K562 (cell line): ENCODE results near the gene EIF5. TPM values are rescaled to one million over a fixed set of nuclear protein-coding genes. Genes with fewer than 3 reads are reported as not detected.
A peak's percentile ranks its signal among the peaks of the same experiment; 100 is the strongest.

Experiments
- ATF1 ChIP-seq, 2 experiments: fragments of 450-650 bp in 1 of 2; IDR thresholded peaks; 2 replicates each; pipeline ENCODE4 v1.6.1; 2016; ENCODE audit warnings: missing compliant biosample characterization in 1 of 2, missing genetic modification characterization in 1 of 2
- CEBPB ChIP-seq: fragments of 450-650 bp; IDR thresholded peaks from 2 replicates; pipeline ENCODE4 v1.6.1; 2016; ENCODE audit warnings: missing genetic modification characterization, missing compliant biosample characterization
- CTBP1 ChIP-seq: fragments of 450-650 bp; IDR thresholded peaks from 2 replicates; pipeline ENCODE4 v1.6.1; 2016; ENCODE audit warnings: borderline replicate concordance
- E2F6 ChIP-seq, 2 experiments: IDR thresholded peaks; 2 replicates each; pipeline ENCODE4 v1.6.1; 2011; ENCODE audit warnings: borderline replicate concordance in 1 of 2, control low read depth in 1 of 2, low read depth in 1 of 2, low read length in 1 of 2, mild to moderate bottlenecking in 1 of 2, mixed read lengths in 1 of 2, moderate library complexity in 1 of 2; ENCODE audit not compliant: insufficient read depth in 1 of 2, insufficient read length in 1 of 2, poor library complexity in 1 of 2, severe bottlenecking in 1 of 2; ENCODE audit errors: extremely low read depth in 1 of 2
- EGR1 ChIP-seq: fragments of 450-650 bp; conservative IDR thresholded peaks from 2 replicates; pipeline ENCODE4 v1.6.1; 2017; ENCODE audit warnings: mild to moderate bottlenecking
- ELF1 ChIP-seq: fragments of 200-800 bp; sonication (Bioruptor generic); IDR thresholded peaks from 2 replicates; pipeline ENCODE4 v1.6.1; 2016; ENCODE audit warnings: missing genetic modification characterization, missing compliant biosample characterization
- ID3 ChIP-seq, 2 experiments: fragments of 250-450 bp in 1 of 2; fragments of 450-650 bp in 1 of 2; sonication (Bioruptor Pico) in 1 of 2; IDR thresholded peaks; 2 replicates each; pipeline versions ENCODE4 v1.6.1 to v1.8.0; 2016 to 2021; ENCODE audit warnings: mild to moderate bottlenecking in 2 of 2, moderate library complexity in 2 of 2, missing compliant biosample characterization in 1 of 2, missing genetic modification characterization in 1 of 2
- KDM1A ChIP-seq, 2 experiments: fragments of 450-650 bp; IDR thresholded peaks; 2 replicates each; pipeline ENCODE4 v1.6.1; 2016; ENCODE audit warnings: mild to moderate bottlenecking in 2 of 2
- KHSRP ChIP-seq: fragments of 450-650 bp; IDR thresholded peaks from 2 replicates; pipeline ENCODE4 v1.6.1; 2017
- MEF2D ChIP-seq: conservative IDR thresholded peaks from 2 replicates; pipeline ENCODE4 v1.6.1; 2016; ENCODE audit warnings: low read depth, missing genetic modification characterization, missing compliant biosample characterization
- MLX ChIP-seq, 2 experiments: fragments of 450-650 bp in 1 of 2; sonication (generic) in 1 of 2; formaldehyde crosslinking; conservative IDR thresholded peaks; 2 replicates each; pipeline versions ENCODE4 v1.4.0 to v1.8.1; 2020 to 2022; ENCODE audit warnings: mild to moderate bottlenecking in 1 of 2, missing genetic modification reagents in 1 of 2
- MTA1 ChIP-seq: fragments of 450-650 bp; IDR thresholded peaks from 2 replicates; pipeline ENCODE4 v1.6.1; 2017; ENCODE audit warnings: borderline replicate concordance
- NBN ChIP-seq: fragments of 450-650 bp; IDR thresholded peaks from 2 replicates; pipeline ENCODE4 v1.6.1; 2016; ENCODE audit warnings: low read depth, mild to moderate bottlenecking
- PCBP1 ChIP-seq: fragments of 200-400 bp; formaldehyde crosslinking; IDR thresholded peaks from 2 replicates; pipeline ENCODE4 v1.6.1; 2018; ENCODE audit warnings: mild to moderate bottlenecking, low read depth, low read length; ENCODE audit not compliant: poor library complexity, severe bottlenecking
- RB1 ChIP-seq: fragments of 450-650 bp; IDR thresholded peaks from 2 replicates; pipeline ENCODE4 v1.6.1; 2017; ENCODE audit warnings: low read depth, mild to moderate bottlenecking
- RBM34 ChIP-seq: fragments of 200-400 bp; formaldehyde crosslinking; IDR thresholded peaks from 2 replicates; pipeline ENCODE4 v1.6.1; 2018; ENCODE audit warnings: low read length, borderline replicate concordance; ENCODE audit not compliant: insufficient read depth
- SAFB2 ChIP-seq: fragments of 200-400 bp; formaldehyde crosslinking; IDR thresholded peaks from 2 replicates; pipeline ENCODE4 v1.6.1; 2018; ENCODE audit warnings: borderline replicate concordance, low read length, low read depth, moderate library complexity; ENCODE audit not compliant: severe bottlenecking
- SMARCC2 ChIP-seq: fragments of 450-650 bp; IDR thresholded peaks from 2 replicates; pipeline ENCODE4 v1.6.1; 2017; ENCODE audit warnings: antibody characterized with exemption, moderate library complexity, mild to moderate bottlenecking, low read depth
- TEAD2 ChIP-seq: fragments of 450-650 bp; IDR thresholded peaks from 2 replicates; pipeline ENCODE4 v1.6.1; 2016; ENCODE audit warnings: missing genetic modification characterization, control low read depth, missing compliant biosample characterization
- TRIM24 ChIP-seq, 2 experiments: fragments of 450-650 bp; IDR thresholded peaks; 2 replicates each; pipeline ENCODE4 v1.6.1; 2016
- ZFP91 ChIP-seq: sonication (generic); formaldehyde crosslinking; IDR thresholded peaks from 2 replicates; pipeline ENCODE4 v1.8.0; 2022; ENCODE audit warnings: mild to moderate bottlenecking, missing genetic modification reagents
- ZNF217 ChIP-seq: sonication (generic); formaldehyde crosslinking; IDR thresholded peaks from 2 replicates; pipeline ENCODE4 v1.8.0; 2022; ENCODE audit warnings: mild to moderate bottlenecking, missing genetic modification reagents
- ZNF3 ChIP-seq: fragments of 250-450 bp; sonication (Bioruptor Pico); IDR thresholded peaks from 2 replicates; pipeline ENCODE4 v1.5.0; 2021; ENCODE audit warnings: mild to moderate bottlenecking, moderate library complexity
- polyA plus RNA-seq, 8 experiments: library from polyadenylated mRNA; depleted of rRNA in 4 of 8; stranded (reverse) in 5 of 8; unstranded in 3 of 8; fragments of >200 nt; fragmentation: Nextera tagmentation in 2 of 8; fragmentation: Illumina TruSeq in 1 of 8; extraction: Ambion mirVana in 2 of 8; extraction: Trizol in 1 of 8; gene quantifications; 2 replicates each; pipeline versions ENCODE4 v1.2.1 to v1.2.3, GENCODE V29; 2011 to 2014; ENCODE audit warnings: inconsistent platforms in 1 of 8, missing spikeins in 1 of 8
- total RNA-seq, 7 experiments: library from RNA; depleted of rRNA in 6 of 7; stranded (reverse); fragments of >200 nt in 6 of 7; fragmentation: Illumina TruSeq in 2 of 7; extraction: Trizol in 2 of 7; gene quantifications; 2 replicates each; pipeline versions ENCODE4 v1.2.1 to v1.2.3, GENCODE V29; 2011 to 2021; ENCODE audit warnings: low replicate concordance in 1 of 7

EIF5 gene
- total and polyA plus RNA-seq, 9 of the 15 experiments (the other 6 are each of a cell fraction or from before 2014, with no cell fraction given) = 92.7 to 442 (median 190) TPM

- TF ChIP-seq PCBP1 (no peak), MLX (CRISPR knock-in tag; conservative IDR thresholded peaks at IDR 0.05) (no peak), MEF2D (tag) (no peak), ZFP91 (no peak), ZNF217 (no peak), ID3 (CRISPR knock-in tag; IDR thresholded peaks at IDR 0.05) (no peak), ID3 (tag; IDR thresholded peaks at IDR 0.05) (peak; percentile 72; the same call in 1 of the 2 replicates), MTA1 (no peak), ELF1 (tag) (no peak), TRIM24 (IDR thresholded peaks at IDR 0.05) (peak; percentile 88 to 94), RB1 (peak; percentile 54; the same call in 1 of the 2 replicates), CTBP1 (peak; percentile 76; the same call in 1 of the 2 replicates), KDM1A (IDR thresholded peaks at IDR 0.05) (peak; percentile 88 to 91), NBN (peak; percentile 89), RBM34 (no peak), KHSRP (no peak; the same call in 1 of the 2 replicates), E2F6 (IDR thresholded peaks at IDR 0.05; ENCODE audit: borderline replicate concordance in 1 of 2, extremely low read depth in 1 of 2, insufficient read depth in 1 of 2, insufficient read length in 1 of 2, low read depth in 1 of 2, low read length in 1 of 2, poor library complexity in 1 of 2, severe bottlenecking in 1 of 2) (no peak), ZNF3 (CRISPR knock-in tag) (no peak), EGR1 (peak; percentile 88), ATF1 (CRISPR knock-in tag; IDR thresholded peaks at IDR 0.05) (no peak), ATF1 (tag; IDR thresholded peaks at IDR 0.05) (peak; percentile 93), SAFB2 (no peak), SMARCC2 (peak; percentile 86), CEBPB (no peak), TEAD2 (tag) (no peak)
These were observed 44.2 kb downstream of the EIF5 start (continued) for GRCh38 chr14:103378038-103378854.
